ENCODE measurements around the gene DHRS7.
A peak's percentile ranks its signal among the peaks of the same experiment; 100 is the strongest.
"Not testable (repeated sequence)": the region's sequence is repeated elsewhere in the genome, so short reads cannot be mapped to it uniquely, and the experiment has no call there.

DHRS7 gene

GRCh38 chr14:60116181-60116580, 49.0 kb downstream of the DHRS7 start:
- DNase-seq, result no peak

- no peak for DNase-seq
Observed at GRCh38 chr14:60114881-60115280, 50.3 kb downstream of the DHRS7 start.

GRCh38 chr14:60111732-60112131, 53.5 kb downstream of the DHRS7 start:
- no peak for DNase-seq

DNA sequence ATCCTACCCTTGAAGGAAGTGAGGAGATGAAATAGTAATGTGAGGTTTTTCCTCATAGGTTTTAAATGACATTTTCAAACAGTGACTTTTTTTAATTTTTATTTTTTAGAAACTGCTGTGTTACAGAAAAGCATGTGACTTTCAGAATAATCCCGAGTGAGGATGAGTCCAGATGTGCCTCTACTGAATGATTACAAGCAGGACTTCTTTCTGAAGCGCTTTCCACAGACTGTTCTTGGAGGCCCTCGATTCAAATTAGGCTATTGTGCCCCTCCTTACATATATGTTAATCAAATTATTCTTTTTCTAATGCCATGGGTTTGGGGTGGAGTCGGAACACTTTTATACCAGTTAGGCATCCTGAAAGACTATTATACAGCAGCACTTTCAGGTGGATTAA, 57.7 kb downstream of the DHRS7 start:
- no peak for DNase-seq

GRCh38 chr14:60106339-60106738, 58.9 kb downstream of the DHRS7 start:
- peak; percentile 19 for DNase-seq

GRCh38 chr14:60102389-60102788, 62.8 kb downstream of the DHRS7 start:
- no peak for DNase-seq

DNA sequence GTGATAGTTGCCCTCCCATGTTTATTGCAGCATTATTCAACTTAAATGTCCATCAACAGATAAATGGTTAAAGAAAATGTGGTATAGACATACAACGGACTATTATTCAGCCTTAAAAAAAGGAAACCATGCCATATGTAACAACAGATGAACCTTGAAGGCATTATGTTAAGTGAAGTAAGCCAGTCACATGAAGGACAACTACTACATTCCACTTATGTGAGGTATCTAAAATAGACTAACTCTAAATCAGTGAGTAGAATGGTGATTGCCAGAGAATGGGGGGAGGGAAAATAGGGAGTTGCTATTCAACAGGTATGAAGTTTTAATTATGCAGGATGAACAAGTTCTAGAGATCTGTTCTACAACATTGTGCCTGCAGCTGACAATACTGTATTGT, 63.4 kb downstream of the DHRS7 start:
- no peak for DNase-seq

DNA sequence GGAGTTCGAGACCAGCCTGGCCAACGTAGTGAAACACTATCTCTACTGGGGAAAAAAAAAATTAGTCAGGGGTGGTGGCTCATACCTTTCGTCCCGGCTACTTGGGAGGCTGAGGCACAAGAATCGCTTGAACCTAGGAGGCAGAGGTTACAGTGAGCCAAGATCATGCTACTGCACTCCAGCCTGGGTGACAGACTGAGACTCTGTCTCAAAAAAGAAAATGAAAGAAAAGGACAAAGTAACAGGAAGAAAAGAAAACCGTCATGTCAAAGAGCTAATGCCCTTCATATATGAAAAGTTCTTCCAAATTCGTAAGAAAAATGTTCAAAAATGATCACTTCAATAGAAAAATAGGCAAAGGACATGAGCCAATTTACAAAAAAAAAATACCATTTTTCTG, 65.3 kb downstream of the DHRS7 start:
- not testable (repeated sequence) for DNase-seq

DNA sequence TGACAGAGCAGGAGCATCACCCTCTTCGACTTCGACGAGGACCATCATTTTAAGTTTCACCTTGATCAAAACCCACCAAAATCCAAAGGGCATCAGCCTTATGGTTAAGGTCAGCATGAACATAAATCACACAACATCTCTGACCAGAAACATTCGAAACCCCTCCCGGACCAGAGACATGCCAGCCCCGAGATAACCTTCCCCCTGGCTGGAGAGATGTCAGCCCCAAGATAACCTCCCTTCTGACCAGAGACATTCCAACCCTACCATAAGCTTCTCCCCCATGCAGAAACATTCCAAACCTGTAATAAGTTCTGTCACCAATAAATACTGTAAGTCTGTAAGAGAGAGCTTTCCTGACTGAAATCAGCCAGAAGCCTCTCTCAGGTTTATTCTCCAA, 67.2 kb downstream of the DHRS7 start:
- no peak for DNase-seq

GRCh38 chr14:60095781-60096450, 69.3 kb downstream of the DHRS7 start:
- no peak for DNase-seq

DNA sequence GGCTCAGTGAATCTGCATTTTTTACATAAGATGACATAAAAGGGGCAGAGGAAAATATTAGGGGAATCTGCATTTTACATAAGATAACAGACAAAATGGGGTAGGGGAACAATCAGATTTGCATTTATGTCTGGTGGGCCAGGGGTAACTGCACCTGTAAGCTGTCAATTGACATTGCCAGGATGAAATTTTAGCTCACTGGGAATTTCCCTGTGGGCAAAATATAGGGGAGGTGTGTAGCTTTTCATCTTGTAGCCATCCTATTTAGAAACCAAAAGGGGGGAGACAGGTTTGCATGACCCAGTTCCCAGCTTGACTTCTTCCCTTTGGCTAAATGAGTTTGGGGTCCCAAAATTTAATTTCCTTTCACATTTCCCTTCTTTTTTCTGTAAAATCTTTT, 70.0 kb downstream of the DHRS7 start:
- DNase-seq, result no peak

DNA sequence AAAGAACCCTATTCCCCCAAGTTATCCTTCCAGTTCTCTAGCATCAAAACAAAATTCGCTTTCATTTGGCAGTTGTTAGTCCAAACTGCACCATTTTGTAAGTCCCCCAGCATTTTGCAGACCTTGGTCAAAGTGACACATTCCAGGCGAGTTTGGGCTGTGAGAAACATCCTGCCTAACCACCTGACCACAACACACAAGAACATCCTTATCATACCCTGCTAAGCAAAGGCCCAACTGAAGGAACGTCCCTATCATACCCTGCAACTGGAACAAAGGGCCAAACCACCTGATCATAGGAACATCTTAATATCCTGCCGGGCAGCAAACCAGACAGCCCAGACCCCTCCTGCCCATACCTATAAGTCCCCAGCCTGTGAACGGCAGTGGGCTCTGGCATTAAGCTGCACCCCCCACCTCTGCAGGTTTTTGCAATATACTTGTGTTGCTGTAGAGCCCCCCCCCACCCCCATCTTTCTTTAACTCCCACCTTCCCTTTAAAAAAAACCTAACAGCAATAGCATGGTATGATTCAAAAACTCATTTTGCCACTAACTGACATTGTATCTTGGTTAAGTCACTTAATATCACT, 70.8 kb downstream of the DHRS7 start:
- no peak for DNase-seq
